Measurements from ENCODE around the gene C5AR2.

C5AR2 gene

GRCh38 chr19:47302249-47302648 is 29.7 kb upstream of the C5AR2 start:
- H3K27me3 ChIP-seq (ENCODE audit: low read depth, low read length) = peaks cover 3% of the 10 kb centered on the region; the same call in 1 of the 2 replicates
- no peaks in the 10 kb centered on the region for H3K36me3 ChIP-seq (replicated peaks; ENCODE audit: low read depth, low read length)
- H2AFZ ChIP-seq (ENCODE audit: low read depth, low read length) = no peak overlapping the region
- no peaks in the 10 kb centered on the region for H4K20me1 ChIP-seq (ENCODE audit: insufficient read depth, low read length)
- H3K4me3 ChIP-seq (ENCODE audit: low read length) = no peak overlapping the region
- peaks cover 26% of the 10 kb centered on the region for H3K4me1 ChIP-seq (ENCODE audit: low read length)
- no peak overlapping the region for H3K4me2 ChIP-seq (ENCODE audit: low read length)
- no peak overlapping the region for H3K27ac ChIP-seq (ENCODE audit: low read length)
- TF ChIP-seq CTCF (IDR thresholded peaks at IDR 0.05; ENCODE audit: low read depth, low read length) (no peak), EZH2phosphoT487 (IDR thresholded peaks at IDR 0.05; ENCODE audit: low read depth) (no peak)
- H3K79me2 ChIP-seq (ENCODE audit: low read length) = no peaks in the 10 kb centered on the region
- H3K9ac ChIP-seq (ENCODE audit: low read length) = no peak overlapping the region
- H3K9me3 ChIP-seq (ENCODE audit: insufficient read depth, low read length) = no peaks in the 10 kb centered on the region

- no peak overlapping the region for H3K27ac ChIP-seq (ENCODE audit: low read length)
- no peaks in the 10 kb centered on the region for H4K20me1 ChIP-seq (ENCODE audit: insufficient read depth, low read length)
- H3K9ac ChIP-seq (ENCODE audit: low read length) = no peak overlapping the region
- H3K4me2 ChIP-seq (ENCODE audit: low read length) = no peak overlapping the region
- no peak for TF ChIP-seq CTCF (IDR thresholded peaks at IDR 0.05; ENCODE audit: low read depth, low read length)
- TF ChIP-seq EZH2phosphoT487 (IDR thresholded peaks at IDR 0.05; ENCODE audit: low read depth) = no peak
- H3K36me3 ChIP-seq (replicated peaks; ENCODE audit: low read depth, low read length) = no peaks in the 10 kb centered on the region
- H3K79me2 ChIP-seq (ENCODE audit: low read length) = no peaks in the 10 kb centered on the region
- no peak overlapping the region for H3K4me3 ChIP-seq (ENCODE audit: low read length)
- peaks cover 5% of the 10 kb centered on the region; the same call in 1 of the 2 replicates for H3K27me3 ChIP-seq (ENCODE audit: low read depth, low read length)
- H3K4me1 ChIP-seq (ENCODE audit: low read length) = peaks cover 26% of the 10 kb centered on the region
- H3K9me3 ChIP-seq (ENCODE audit: insufficient read depth, low read length) = no peaks in the 10 kb centered on the region
- H2AFZ ChIP-seq (ENCODE audit: low read depth, low read length) = no peak overlapping the region
These were observed 28.0 kb upstream of the C5AR2 start for GRCh38 chr19:47303966-47304365.

- no peaks in the 10 kb centered on the region for H4K20me1 ChIP-seq (ENCODE audit: insufficient read depth, low read length)
- no peak overlapping the region for H3K27ac ChIP-seq (ENCODE audit: low read length)
- no peaks in the 10 kb centered on the region for H3K36me3 ChIP-seq (replicated peaks; ENCODE audit: low read depth, low read length)
- no peak overlapping the region for H3K9ac ChIP-seq (ENCODE audit: low read length)
- peak overlapping the region; percentile 58 for H3K4me2 ChIP-seq (ENCODE audit: low read length)
- peak overlapping the region; percentile 90 for H2AFZ ChIP-seq (ENCODE audit: low read depth, low read length)
- no peaks in the 10 kb centered on the region for H3K9me3 ChIP-seq (ENCODE audit: insufficient read depth, low read length)
- H3K4me1 ChIP-seq (ENCODE audit: low read length) = peaks cover 16% of the 10 kb centered on the region
- H3K4me3 ChIP-seq (ENCODE audit: low read length) = peak overlapping the region; percentile 48
- TF ChIP-seq CTCF (IDR thresholded peaks at IDR 0.05; ENCODE audit: low read depth, low read length) = peak; percentile 99
- TF ChIP-seq EZH2phosphoT487 (IDR thresholded peaks at IDR 0.05; ENCODE audit: low read depth) = no peak
- H3K27me3 ChIP-seq (ENCODE audit: low read depth, low read length) = peaks cover 12% of the 10 kb centered on the region; the same call in 1 of the 2 replicates
- H3K79me2 ChIP-seq (ENCODE audit: low read length) = no peaks in the 10 kb centered on the region
These were observed 26.6 kb upstream of the C5AR2 start for GRCh38 chr19:47305309-47305751.

- no peak overlapping the region for H3K9ac ChIP-seq (ENCODE audit: low read length)
- no peak overlapping the region for H3K27ac ChIP-seq (ENCODE audit: low read length)
- H4K20me1 ChIP-seq (ENCODE audit: insufficient read depth, low read length) = no peaks in the 10 kb centered on the region
- H3K9me3 ChIP-seq (ENCODE audit: insufficient read depth, low read length) = no peaks in the 10 kb centered on the region
- H3K36me3 ChIP-seq (replicated peaks; ENCODE audit: low read depth, low read length) = no peaks in the 10 kb centered on the region
- H3K79me2 ChIP-seq (ENCODE audit: low read length) = no peaks in the 10 kb centered on the region
- no peak overlapping the region for H3K4me2 ChIP-seq (ENCODE audit: low read length)
- H3K4me1 ChIP-seq (ENCODE audit: low read length) = peaks cover 16% of the 10 kb centered on the region
- peaks cover 12% of the 10 kb centered on the region; the same call in 1 of the 2 replicates for H3K27me3 ChIP-seq (ENCODE audit: low read depth, low read length)
- no peak overlapping the region for H3K4me3 ChIP-seq (ENCODE audit: low read length)
- H2AFZ ChIP-seq (ENCODE audit: low read depth, low read length) = no peak overlapping the region
- no peak for TF ChIP-seq EZH2phosphoT487 (IDR thresholded peaks at IDR 0.05; ENCODE audit: low read depth)
- TF ChIP-seq CTCF (IDR thresholded peaks at IDR 0.05; ENCODE audit: low read depth, low read length) = no peak
These were observed 25.7 kb upstream of the C5AR2 start for GRCh38 chr19:47306303-47306702.
